HG03469 (cell line): ENCODE measurements around the gene NEAT1.
"Not testable (repeated sequence)": the region's sequence is repeated elsewhere in the genome, so short reads cannot be mapped to it uniquely, and the experiment has no call there.

Experiments used
- ATAC-seq: cut with Tn5 transposase; IDR thresholded peaks from one replicate; pipeline ENCODE4 v1.9.1; 2021; ENCODE audit warnings: mild to moderate bottlenecking, moderate library complexity, moderate number of reproducible peaks; ENCODE audit not compliant: unreplicated experiment

The NEAT1 gene

GRCh38 chr11:65448418-65449105, 26.0 kb downstream of the NEAT1 start:
- no peak for ATAC-seq

- ATAC-seq = not testable (repeated sequence)
Measured at GRCh38 chr11:65451301-65451700, 28.7 kb downstream of the NEAT1 start.

GRCh38 chr11:65452259-65452658, 29.7 kb downstream of the NEAT1 start:
- ATAC-seq = not testable (repeated sequence)

GRCh38 chr11:65452806-65453490, 30.4 kb downstream of the NEAT1 start:
- no peak for ATAC-seq

- no peak for ATAC-seq
Measured at GRCh38 chr11:65454311-65454695, 31.7 kb downstream of the NEAT1 start.

- ATAC-seq = no peak
Measured at GRCh38 chr11:65454696-65455456, 32.3 kb downstream of the NEAT1 start.

GRCh38 chr11:65456418-65456817, 33.8 kb downstream of the NEAT1 start:
- ATAC-seq = no peak

- ATAC-seq = no peak
Measured at GRCh38 chr11:65459552-65459951, 37.0 kb downstream of the NEAT1 start.

- ATAC-seq = not testable (repeated sequence)
Measured at GRCh38 chr11:65465471-65465870, 42.9 kb downstream of the NEAT1 start.

GRCh38 chr11:65467306-65467705, 44.7 kb downstream of the NEAT1 start:
- ATAC-seq = not testable (repeated sequence)

- ATAC-seq = no peak
Measured at GRCh38 chr11:65468874-65469333, 46.3 kb downstream of the NEAT1 start.

- ATAC-seq = no peak
Measured at GRCh38 chr11:65470433-65471049, 47.9 kb downstream of the NEAT1 start.

- no peak for ATAC-seq
Measured at GRCh38 chr11:65471447-65471891, 48.9 kb downstream of the NEAT1 start.

- ATAC-seq = not testable (repeated sequence)
Measured at GRCh38 chr11:65472588-65473277, 50.1 kb downstream of the NEAT1 start.

- no peak for ATAC-seq
Measured at GRCh38 chr11:65473278-65473860, 50.8 kb downstream of the NEAT1 start.

GRCh38 chr11:65474864-65475263, 52.3 kb downstream of the NEAT1 start:
- ATAC-seq = no peak

- no peak for ATAC-seq
Measured at GRCh38 chr11:65476632-65477148, 54.1 kb downstream of the NEAT1 start.

GRCh38 chr11:65477149-65477965, 54.8 kb downstream of the NEAT1 start:
- no peak for ATAC-seq
